ENCODE measurements around the gene CRTC1.

The CRTC1 gene

DNA sequence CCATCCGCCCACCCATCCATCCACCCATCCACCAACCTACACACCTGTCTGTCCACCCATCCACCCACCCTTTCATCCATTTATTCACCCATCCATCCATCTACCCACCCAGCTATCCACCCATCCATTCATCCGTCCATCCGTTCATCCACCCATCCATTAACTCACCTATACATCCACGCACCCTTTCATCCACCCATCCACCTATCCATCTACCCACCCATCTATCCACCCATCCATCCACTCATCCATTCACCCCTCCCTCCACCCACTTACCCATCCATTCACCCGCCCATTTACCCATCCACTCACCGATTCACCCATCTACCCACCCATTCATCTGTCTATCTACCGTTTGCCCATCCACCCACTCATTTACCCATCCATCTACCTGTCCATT is 29.0 kb upstream of the CRTC1 start:
- Histone ChIP-seq H3K4me3 (ENCODE audit: low read length) (no peak overlapping the region), H3K27me3 (ENCODE audit: insufficient read depth, low read length) (peaks cover 4% of the 10 kb centered on the region; the same call in 1 of the 2 replicates), H3K36me3 (ENCODE audit: insufficient read depth, low read length) (no peaks in the 10 kb centered on the region), H3K9me3 (ENCODE audit: insufficient read depth, low read depth, low read length) (no peaks in the 10 kb centered on the region), H3K4me1 (ENCODE audit: insufficient read depth, low read length) (peaks cover 15% of the 10 kb centered on the region), H3K27ac (ENCODE audit: low read depth, low read length) (no peak overlapping the region), H3K9ac (ENCODE audit: low read depth, low read length) (no peak overlapping the region)
- WGBS: 93% methylated on average over 7 of the region's 7 CpGs

DNA sequence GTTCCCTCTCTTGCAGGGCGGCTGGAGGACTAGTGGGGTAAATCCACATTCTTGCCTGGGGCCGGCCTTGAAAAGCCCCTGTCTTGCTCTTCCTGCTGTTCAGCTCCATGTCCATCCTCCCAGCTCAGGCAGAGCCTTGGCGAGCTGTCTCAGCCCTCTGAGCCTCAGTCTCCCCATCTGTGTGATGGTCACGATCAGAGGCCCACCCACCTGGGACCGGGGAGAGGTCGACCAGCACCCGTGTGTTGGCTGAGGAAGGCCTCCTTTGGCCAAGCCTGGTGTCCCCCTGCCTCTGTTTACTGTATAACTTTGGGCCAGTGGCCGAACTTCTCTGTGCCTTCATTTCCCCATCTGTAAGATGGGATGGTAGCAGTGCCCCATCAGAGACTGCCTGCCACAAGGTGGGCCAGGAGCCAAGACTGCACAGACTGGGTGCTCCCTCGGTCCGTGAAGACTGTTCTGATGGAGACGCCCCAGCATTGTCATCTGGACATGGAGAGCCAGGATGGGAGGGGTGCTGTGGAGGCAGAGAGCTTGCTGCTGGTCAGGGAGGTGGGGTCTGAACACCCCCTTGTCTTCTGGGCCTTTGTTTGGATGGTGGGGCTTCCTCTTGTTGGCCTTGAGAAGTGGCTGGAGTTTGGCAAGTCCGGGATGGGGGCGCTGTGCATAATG is 28.2 kb upstream of the CRTC1 start:
- H3K36me3 ChIP-seq (ENCODE audit: insufficient read depth, low read length): no peaks in the 10 kb centered on the region
- H3K27ac ChIP-seq (ENCODE audit: low read depth, low read length): no peak overlapping the region
- H3K9ac ChIP-seq (ENCODE audit: low read depth, low read length): no peak overlapping the region
- H3K27me3 ChIP-seq (ENCODE audit: insufficient read depth, low read length): peaks cover 4% of the 10 kb centered on the region; the same call in 1 of the 2 replicates
- H3K4me1 ChIP-seq (ENCODE audit: insufficient read depth, low read length): peaks cover 17% of the 10 kb centered on the region
- no peaks in the 10 kb centered on the region for H3K9me3 ChIP-seq (ENCODE audit: insufficient read depth, low read depth, low read length)
- no peak overlapping the region for H3K4me3 ChIP-seq (ENCODE audit: low read length)
- 96% methylated on average over 13 of the region's 13 CpGs for WGBS

DNA sequence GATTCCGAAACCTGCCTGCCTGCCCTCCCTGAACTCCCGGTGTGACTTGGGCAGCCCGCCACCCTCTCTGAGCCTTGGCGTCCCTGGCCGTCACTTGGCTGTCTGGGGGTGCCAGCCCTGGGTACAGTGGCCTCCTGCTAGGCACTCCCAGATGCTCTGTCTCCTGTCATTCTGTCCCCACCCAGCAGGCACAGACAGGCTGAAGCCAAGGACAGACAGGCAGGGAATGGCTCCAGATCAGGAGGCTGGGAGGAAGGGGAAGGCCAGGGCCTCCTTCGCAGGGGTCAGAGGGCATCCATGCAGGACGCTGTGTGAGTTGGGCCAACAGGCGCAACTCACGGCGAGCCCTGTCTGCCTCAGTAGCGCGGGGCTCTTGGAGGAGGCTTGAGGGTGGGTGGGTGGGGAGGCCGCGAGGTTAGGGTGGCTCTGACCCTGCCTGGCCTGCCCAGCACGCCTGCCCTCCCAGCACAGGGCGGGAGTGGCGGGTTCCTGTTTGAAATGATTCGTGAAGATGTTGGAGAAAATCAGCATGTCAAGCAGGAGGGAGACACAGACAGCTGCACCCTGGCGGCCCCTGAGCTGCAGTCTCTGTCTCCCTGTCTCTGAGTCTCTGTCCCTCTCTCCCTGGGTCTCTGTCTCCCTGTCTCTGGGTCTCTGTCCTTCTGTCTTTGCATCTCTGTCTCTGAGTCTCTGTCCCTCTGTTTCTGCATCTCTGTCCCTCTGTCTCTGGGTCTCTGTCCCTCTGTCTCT is 27.0 kb upstream of the CRTC1 start:
- no peak overlapping the region for H3K4me3 ChIP-seq (ENCODE audit: low read length)
- peaks cover 14% of the 10 kb centered on the region for H3K4me1 ChIP-seq (ENCODE audit: insufficient read depth, low read length)
- WGBS: 90% methylated on average over 19 of the region's 19 CpGs

DNA sequence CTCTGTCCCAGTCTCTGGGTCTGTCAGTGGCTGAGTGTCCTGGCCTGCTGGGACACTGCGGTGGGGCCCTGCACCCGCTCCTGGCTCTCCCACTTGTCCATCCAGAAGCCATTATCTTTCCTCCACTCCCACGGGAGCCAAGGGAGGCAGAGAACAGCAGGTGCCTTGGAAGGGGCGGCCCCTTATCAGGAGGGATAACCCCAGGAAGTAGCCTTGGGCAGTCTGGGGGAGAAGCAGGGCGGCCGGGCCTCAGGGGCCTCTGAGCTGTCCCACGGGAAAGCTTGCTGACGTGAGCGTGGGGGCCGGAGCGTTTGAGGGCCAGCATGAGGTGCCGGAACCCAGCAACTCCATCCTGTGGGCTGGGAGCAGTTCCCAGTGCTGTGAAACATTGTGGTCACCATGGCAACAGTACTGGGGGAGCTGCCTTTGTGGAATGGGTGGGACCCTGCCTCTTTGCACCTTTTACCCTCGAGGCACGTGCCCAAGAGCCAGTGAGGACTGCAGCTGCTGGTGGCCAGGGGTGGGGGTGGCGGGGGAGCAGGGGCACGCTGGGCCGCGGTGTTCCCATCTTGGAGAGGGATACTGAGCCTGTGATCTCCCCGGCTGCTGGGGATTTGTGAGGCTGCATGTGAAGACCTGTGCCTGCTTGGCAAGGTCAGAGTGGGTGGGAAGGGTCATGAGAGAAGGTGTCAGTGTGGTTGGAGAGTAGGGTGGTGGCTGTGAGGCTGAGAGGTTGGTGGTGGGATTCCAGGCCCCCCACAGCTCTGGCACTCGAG is 25.7 kb upstream of the CRTC1 start:
- H3K4me3 ChIP-seq (ENCODE audit: low read length): no peak overlapping the region
- H3K9me3 ChIP-seq (ENCODE audit: insufficient read depth, low read depth, low read length): no peaks in the 10 kb centered on the region
- 59% methylated on average over 20 of the region's 20 CpGs for WGBS
- no peaks in the 10 kb centered on the region for H3K36me3 ChIP-seq (ENCODE audit: insufficient read depth, low read length)
- H3K9ac ChIP-seq (ENCODE audit: low read depth, low read length): no peak overlapping the region; the same call in 1 of the 2 replicates
- peaks cover 12% of the 10 kb centered on the region; the same call in 1 of the 2 replicates for H3K4me1 ChIP-seq (ENCODE audit: insufficient read depth, low read length)
- H3K27me3 ChIP-seq (ENCODE audit: insufficient read depth, low read length): peaks cover 4% of the 10 kb centered on the region; the same call in 1 of the 2 replicates
- H3K27ac ChIP-seq (ENCODE audit: low read depth, low read length): no peak overlapping the region

More for the DNA sequence above, 27.0 kb upstream of the CRTC1 start:
- no peaks in the 10 kb centered on the region for H3K36me3 ChIP-seq (ENCODE audit: insufficient read depth, low read length)
- H3K9me3 ChIP-seq (ENCODE audit: insufficient read depth, low read depth, low read length): no peaks in the 10 kb centered on the region
- H3K9ac ChIP-seq (ENCODE audit: low read depth, low read length): no peak overlapping the region
- H3K27me3 ChIP-seq (ENCODE audit: insufficient read depth, low read length): peaks cover 4% of the 10 kb centered on the region; the same call in 1 of the 2 replicates
- H3K27ac ChIP-seq (ENCODE audit: low read depth, low read length): no peak overlapping the region

DNA sequence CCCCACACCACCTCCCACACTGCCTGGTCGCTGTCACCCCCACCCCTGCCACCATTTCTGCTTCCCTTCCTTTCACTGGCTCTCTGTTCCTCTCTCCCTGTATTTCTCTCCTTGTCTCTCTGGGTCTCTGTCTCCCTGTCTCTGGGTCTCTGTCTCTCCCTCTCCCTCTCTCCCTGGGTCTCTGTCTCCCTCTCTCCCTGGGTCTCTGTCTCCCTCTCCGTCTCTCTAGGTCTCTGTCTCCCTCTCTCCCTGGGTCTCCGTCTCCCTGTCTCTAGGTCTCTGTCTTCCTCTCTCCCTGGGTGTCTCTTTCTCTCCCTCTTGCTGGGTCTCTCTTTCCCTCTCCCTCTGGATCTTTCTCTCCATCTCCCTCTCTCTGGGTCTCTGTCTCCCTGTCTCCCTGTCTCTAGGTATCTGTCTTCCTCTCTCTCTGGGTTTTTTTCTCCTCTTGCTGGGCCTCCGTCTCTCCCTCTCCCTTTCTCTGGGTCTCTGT is 25.1 kb upstream of the CRTC1 start:
- no peaks in the 10 kb centered on the region for H3K9me3 ChIP-seq (ENCODE audit: insufficient read depth, low read depth, low read length)
- 84% methylated on average over 4 of the region's 4 CpGs for WGBS

DNA sequence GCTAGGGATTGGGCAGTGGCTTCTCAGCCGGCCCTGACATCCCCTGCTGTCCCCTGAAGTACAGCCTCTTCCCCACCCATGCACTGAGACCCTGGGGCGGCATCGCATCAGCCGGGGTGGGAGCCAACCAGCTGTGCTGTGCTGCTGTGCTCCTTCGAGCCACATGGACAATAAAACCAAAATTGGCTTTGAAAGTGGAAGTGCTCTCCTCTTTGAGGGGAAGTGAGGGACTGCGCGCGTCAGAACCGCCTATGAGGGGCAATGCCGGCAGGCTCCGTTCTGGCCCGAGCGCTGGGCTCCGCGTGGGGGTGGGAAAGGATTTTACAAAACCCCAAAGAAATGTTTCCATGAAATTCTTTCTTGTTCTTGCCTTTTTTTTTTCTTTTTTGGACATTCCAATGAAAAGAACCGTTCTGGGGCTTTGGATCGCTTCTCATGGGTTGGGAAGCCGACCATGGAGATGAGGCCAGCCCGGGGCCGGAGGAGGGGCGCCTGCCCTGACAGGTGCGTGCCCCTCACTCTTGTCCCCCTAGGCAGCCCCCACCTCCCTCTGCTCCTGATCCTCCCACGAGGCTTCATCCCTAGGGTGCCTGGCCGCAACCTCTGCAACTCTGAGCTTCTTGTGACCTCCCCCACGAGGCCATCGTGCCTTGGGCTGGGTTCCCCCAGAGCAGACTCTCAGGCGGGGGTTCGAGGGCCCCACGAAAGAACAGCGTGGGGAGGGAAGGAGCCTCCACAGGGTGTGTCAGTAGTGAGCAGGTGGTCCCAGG is 24.0 kb upstream of the CRTC1 start:
- H3K4me1 ChIP-seq (ENCODE audit: insufficient read depth, low read length): peaks cover 18% of the 10 kb centered on the region; the same call in 1 of the 2 replicates
- H3K4me3 ChIP-seq (ENCODE audit: low read length): no peak overlapping the region
- H3K27ac ChIP-seq (ENCODE audit: low read depth, low read length): no peak overlapping the region
- WGBS: 85% methylated on average over 30 of the region's 30 CpGs
- peaks cover 4% of the 10 kb centered on the region; the same call in 1 of the 2 replicates for H3K27me3 ChIP-seq (ENCODE audit: insufficient read depth, low read length)
- H3K9me3 ChIP-seq (ENCODE audit: insufficient read depth, low read depth, low read length): no peaks in the 10 kb centered on the region
- no peak overlapping the region for H3K9ac ChIP-seq (ENCODE audit: low read depth, low read length)
- no peaks in the 10 kb centered on the region for H3K36me3 ChIP-seq (ENCODE audit: insufficient read depth, low read length)

More for the DNA sequence above, 25.1 kb upstream of the CRTC1 start:
- peaks cover 17% of the 10 kb centered on the region; the same call in 1 of the 2 replicates for H3K4me1 ChIP-seq (ENCODE audit: insufficient read depth, low read length)
- peaks cover 4% of the 10 kb centered on the region; the same call in 1 of the 2 replicates for H3K27me3 ChIP-seq (ENCODE audit: insufficient read depth, low read length)
- no peak overlapping the region for H3K4me3 ChIP-seq (ENCODE audit: low read length)
- no peak overlapping the region for H3K9ac ChIP-seq (ENCODE audit: low read depth, low read length)
- H3K27ac ChIP-seq (ENCODE audit: low read depth, low read length): no peak overlapping the region
- no peaks in the 10 kb centered on the region for H3K36me3 ChIP-seq (ENCODE audit: insufficient read depth, low read length)

DNA sequence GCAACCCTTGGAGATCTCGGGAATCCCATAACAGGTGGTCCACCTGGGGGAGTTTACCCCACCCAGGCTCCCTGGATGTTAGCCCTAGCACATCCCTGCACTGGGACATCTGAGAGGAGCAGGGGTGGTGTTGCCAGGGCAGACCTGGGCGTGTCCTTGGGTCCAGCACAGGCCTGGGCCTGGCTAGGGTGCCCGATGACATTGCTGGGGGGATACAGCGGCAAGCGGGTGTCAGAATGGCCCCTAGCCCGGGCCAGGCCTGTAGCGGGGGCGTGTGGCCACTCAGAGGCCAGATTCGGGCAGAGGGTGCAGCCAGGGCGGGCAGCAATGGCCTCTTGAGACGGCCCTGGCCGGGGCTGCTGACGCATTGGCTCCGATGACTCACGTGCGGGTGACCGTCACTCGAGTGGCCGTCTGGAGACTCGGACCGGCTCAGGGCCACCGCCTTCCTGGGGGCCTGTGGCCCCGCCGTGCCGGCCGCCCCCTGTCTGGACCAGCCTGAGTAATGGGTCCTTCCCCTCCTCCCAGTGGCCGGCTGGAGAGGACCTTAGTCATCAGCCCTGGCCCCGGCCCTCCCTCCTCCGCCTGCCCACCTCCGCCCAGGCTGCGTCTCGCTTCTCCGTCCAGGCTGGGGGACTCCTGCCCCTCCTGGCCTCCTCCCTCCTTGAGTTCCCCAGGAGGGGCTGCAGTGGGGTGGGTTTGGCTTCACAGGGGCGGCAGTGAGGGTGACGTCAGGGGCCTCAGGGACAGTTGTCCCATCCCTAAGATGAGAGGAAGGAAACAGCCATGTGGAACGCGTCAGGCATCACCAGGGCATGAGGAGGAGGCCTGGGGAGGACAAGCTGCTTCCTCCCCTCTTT is 23.2 kb upstream of the CRTC1 start:
- WGBS: 80% methylated on average over 37 of the region's 37 CpGs
- H3K4me3 ChIP-seq (ENCODE audit: low read length): no peak overlapping the region
- H3K27ac ChIP-seq (ENCODE audit: low read depth, low read length): no peak overlapping the region
- H3K9ac ChIP-seq (ENCODE audit: low read depth, low read length): no peak overlapping the region
- no peaks in the 10 kb centered on the region for H3K36me3 ChIP-seq (ENCODE audit: insufficient read depth, low read length)
- H3K4me1 ChIP-seq (ENCODE audit: insufficient read depth, low read length): peaks cover 18% of the 10 kb centered on the region; the same call in 1 of the 2 replicates
- no peaks in the 10 kb centered on the region for H3K9me3 ChIP-seq (ENCODE audit: insufficient read depth, low read depth, low read length)
- peaks cover 4% of the 10 kb centered on the region; the same call in 1 of the 2 replicates for H3K27me3 ChIP-seq (ENCODE audit: insufficient read depth, low read length)

DNA sequence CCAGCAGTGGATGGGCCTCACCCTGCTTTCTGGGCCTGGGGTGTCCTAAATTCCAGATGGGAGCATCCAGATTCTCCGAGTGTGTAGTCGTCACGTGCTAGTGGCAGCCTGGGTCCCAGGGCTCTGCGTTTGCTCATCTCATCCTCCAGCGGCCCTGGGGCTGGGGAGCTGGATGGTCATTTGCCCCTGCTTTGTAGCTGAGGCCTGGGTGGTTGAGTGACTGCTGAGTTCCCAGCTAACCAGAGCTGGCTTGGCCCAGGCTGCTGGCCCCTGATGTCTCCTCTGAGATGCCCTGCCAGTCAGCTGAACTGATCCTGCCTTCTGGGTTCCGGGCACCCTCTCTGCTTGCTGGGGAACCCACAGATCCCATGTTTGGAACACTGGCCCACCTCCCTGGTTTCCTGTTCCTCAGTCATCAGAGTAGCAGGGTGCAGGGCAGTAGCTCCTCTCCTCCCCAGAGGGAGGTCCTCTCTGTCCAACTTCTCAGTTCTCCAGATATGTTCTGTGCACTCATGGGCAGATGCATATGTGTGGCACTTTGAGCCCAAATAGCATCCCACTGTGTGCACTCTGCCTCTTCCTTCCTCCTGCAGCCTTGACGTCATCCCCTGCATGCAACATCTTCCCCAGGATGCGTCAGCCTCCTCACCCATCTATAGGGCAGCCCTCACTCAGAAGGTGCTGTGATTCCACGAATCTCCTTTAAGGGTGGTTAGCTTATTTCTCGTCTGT is 22.4 kb upstream of the CRTC1 start:
- Histone ChIP-seq H3K36me3 (ENCODE audit: insufficient read depth, low read length) (no peaks in the 10 kb centered on the region), H3K27ac (ENCODE audit: low read depth, low read length) (no peak overlapping the region), H3K9ac (ENCODE audit: low read depth, low read length) (no peak overlapping the region), H3K4me1 (ENCODE audit: insufficient read depth, low read length) (peaks cover 18% of the 10 kb centered on the region; the same call in 1 of the 2 replicates), H3K9me3 (ENCODE audit: insufficient read depth, low read depth, low read length) (no peaks in the 10 kb centered on the region), H3K4me3 (ENCODE audit: low read length) (no peak overlapping the region), H3K27me3 (ENCODE audit: insufficient read depth, low read length) (peaks cover 4% of the 10 kb centered on the region; the same call in 1 of the 2 replicates)
- WGBS: 95% methylated on average over 10 of the region's 10 CpGs

DNA sequence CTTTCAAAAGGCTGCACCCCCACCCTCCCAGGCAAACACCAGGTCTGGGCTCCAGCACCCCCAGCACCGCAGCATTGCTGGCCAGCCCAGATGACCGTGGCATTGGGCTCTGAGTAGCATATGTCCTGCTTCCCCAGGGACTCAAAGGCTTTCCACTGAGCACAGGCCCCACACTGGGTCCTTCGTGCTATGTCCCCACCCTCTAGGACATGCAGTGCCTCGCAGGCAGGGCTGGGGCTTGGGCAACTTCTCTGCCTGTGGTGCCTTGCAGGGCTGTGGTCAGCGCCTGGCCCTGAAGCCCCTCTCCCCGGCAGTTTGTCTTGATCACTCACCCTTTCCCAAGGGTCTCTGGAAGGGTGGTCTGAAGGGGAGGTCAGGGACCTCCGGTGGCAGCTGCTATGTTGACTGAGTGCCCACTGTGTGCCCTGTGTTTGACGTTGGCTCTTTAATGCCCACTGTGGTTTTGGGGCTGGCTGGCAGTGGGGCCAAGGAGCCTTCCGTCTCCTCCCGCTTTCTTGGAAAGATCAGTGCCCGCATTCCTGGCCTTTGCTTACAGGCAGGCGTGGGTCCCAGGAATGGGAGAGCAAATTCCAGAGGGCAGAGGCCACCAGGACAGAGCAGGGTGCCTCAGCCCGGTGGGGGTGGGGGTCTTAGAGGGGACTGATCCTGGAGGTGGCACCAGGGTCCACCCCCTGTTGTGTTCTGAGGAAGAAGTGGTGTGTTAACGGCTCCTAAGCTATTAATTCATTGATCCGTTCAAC is 20.3 kb upstream of the CRTC1 start:
- peaks cover 7% of the 10 kb centered on the region; the same call in 1 of the 2 replicates for H3K36me3 ChIP-seq (ENCODE audit: insufficient read depth, low read length)
- H3K27ac ChIP-seq (ENCODE audit: low read depth, low read length): 0 out of 2 replicates have a peak overlapping the region, but pooled peaks have one; percentile 5
- H3K27me3 ChIP-seq (ENCODE audit: insufficient read depth, low read length): no peaks in the 10 kb centered on the region
- 79% methylated on average over 15 of the region's 15 CpGs for WGBS
- H3K4me1 ChIP-seq (ENCODE audit: insufficient read depth, low read length): peaks cover 9% of the 10 kb centered on the region; the same call in 1 of the 2 replicates
- no peaks in the 10 kb centered on the region for H3K9me3 ChIP-seq (ENCODE audit: insufficient read depth, low read depth, low read length)
- no peak overlapping the region for H3K4me3 ChIP-seq (ENCODE audit: low read length)
- no peak overlapping the region; the same call in 1 of the 2 replicates for H3K9ac ChIP-seq (ENCODE audit: low read depth, low read length)
